Epithelial cell of proximal tubule (primary cell): ENCODE results near the gene TMEM258. TPM values are rescaled to one million over a fixed set of nuclear protein-coding genes. Genes with fewer than 3 reads are reported as not detected.

Experiments used
- DNase-seq: peaks from one replicate; pipeline ENCODE4 v3.0.0-alpha.2; 2011; ENCODE audit warnings: low read depth
- H3K4me3 ChIP-seq: 2 replicates; pipeline ENCODE4 v1.5.1; 2011; ENCODE audit warnings: low read depth, mild to moderate bottlenecking, low read length
- total RNA-seq: library from RNA; depleted of rRNA; stranded (reverse); fragments of >200 nt; gene quantifications from 2 replicates; pipeline ENCODE4 v1.2.3, GENCODE V29; 2015
- TF ChIP-seq, protein P1 (sequence below): conservative IDR thresholded peaks from 2 replicates; pipeline ENCODE4 v1.5.1; 2012; ENCODE audit warnings: low read depth, mild to moderate bottlenecking, low read length

TMEM258 gene
- total RNA-seq, 1 donor from 2014 or later: 95.1 TPM

DNA sequence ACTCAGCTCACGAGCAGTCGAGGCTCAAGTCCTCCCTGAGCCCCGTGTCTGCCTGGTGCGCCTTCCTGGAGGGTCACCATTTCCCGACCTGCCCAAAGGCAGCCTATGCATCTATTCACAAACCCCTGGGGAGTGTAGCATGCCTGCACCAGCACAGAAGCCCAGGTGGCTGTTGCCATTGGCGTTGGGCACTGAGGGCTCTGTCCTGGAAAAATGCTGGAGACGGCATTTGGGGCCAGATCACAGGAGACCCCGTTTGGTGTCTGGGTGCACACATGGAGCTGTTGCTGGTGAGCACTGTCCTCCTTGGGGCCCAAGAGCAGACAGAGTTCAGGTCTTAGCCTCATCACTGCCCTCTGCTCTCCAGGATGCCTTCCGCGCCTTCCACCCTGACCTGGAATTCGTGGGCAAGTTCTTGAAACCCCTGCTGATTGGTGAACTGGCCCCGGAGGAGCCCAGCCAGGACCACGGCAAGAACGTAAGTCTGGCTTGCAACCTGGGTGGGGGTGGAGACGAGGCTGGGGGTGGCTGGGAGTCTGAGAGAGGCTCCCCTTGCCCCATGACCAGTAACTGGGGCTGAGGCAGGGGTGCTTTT is 45.1 kb upstream of the TMEM258 start:
- DNase-seq: no peak
- no peak overlapping the region for H3K4me3 ChIP-seq
- TF ChIP-seq, protein P1, sequence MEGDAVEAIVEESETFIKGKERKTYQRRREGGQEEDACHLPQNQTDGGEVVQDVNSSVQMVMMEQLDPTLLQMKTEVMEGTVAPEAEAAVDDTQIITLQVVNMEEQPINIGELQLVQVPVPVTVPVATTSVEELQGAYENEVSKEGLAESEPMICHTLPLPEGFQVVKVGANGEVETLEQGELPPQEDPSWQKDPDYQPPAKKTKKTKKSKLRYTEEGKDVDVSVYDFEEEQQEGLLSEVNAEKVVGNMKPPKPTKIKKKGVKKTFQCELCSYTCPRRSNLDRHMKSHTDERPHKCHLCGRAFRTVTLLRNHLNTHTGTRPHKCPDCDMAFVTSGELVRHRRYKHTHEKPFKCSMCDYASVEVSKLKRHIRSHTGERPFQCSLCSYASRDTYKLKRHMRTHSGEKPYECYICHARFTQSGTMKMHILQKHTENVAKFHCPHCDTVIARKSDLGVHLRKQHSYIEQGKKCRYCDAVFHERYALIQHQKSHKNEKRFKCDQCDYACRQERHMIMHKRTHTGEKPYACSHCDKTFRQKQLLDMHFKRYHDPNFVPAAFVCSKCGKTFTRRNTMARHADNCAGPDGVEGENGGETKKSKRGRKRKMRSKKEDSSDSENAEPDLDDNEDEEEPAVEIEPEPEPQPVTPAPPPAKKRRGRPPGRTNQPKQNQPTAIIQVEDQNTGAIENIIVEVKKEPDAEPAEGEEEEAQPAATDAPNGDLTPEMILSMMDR: no peak

- TF ChIP-seq, protein P1: no peak
- no peak overlapping the region for H3K4me3 ChIP-seq
- DNase-seq: no peak
These were observed 43.8 kb upstream of the TMEM258 start for GRCh38 chr11:61836193-61836592.

DNA sequence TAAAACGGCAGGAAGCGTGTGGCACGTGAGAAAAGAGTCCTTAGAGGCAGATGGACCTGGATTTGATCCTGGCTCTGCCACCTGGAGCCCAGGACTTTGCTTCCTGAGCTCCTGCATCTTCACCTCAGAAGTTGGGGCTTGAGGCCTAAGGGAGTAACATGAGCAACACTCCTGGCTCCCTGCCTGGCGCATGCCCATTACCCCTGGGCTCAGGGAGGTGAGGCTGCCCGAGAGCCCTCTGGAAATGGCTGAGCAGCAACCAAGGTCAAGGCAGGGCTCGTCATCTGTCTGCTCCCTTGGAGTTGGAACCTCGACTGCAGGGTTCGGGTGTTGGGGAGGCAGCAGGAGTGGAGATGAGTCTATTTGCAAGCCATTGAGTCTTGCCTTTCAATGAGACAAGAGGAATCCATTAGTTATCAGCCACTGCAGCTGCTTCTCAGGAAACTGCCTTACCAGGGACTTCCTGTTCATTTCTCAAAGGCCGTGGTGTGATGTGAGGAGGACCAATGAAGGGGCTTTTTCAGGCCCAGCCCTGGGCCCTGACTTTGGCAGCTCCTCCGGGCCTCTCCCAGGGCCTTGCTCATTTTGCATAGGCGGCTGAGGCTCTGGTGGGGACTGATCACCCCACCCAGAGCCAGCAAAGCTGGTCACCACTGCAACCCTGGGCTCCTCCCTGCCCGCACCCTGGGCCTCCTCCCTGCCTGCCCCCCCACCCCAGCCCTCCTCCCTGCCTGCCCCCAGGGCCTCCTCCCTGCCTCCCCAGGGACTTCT is 42.1 kb upstream of the TMEM258 start:
- H3K4me3 ChIP-seq: no peak overlapping the region
- TF ChIP-seq, protein P1: no peak
- DNase-seq: no peak

GRCh38 chr11:61833926-61834277 is 41.5 kb upstream of the TMEM258 start:
- TF ChIP-seq, protein P1: no peak
- DNase-seq: no peak
- H3K4me3 ChIP-seq: no peak overlapping the region

GRCh38 chr11:61833471-61833870 is 41.1 kb upstream of the TMEM258 start:
- TF ChIP-seq, protein P1: no peak
- DNase-seq: no peak

DNA sequence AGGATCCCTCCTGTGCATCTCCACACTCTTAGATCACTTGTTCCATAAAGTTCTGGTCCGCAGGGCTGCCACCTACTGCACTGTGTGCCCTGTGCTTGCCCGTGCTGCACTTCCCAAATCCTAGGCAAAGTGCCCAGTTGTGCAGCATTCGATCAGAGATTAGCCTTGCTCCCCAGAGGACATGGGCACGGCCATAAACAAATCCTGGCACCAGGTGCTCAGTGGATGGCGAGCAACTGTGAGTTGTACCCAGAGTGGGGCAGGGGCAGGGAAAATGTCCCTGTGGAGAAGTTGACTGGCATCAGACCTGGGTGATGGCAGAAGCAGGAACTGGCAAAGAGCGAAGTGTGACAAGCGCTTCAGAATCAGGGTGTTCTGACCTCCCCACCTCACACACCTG is 40.4 kb upstream of the TMEM258 start:
- TF ChIP-seq, protein P1: no peak
- DNase-seq: no peak
- H3K4me3 ChIP-seq: no peak overlapping the region

More at GRCh38 chr11:61833471-61833870, 41.1 kb upstream of the TMEM258 start:
- no peak overlapping the region for H3K4me3 ChIP-seq

DNA sequence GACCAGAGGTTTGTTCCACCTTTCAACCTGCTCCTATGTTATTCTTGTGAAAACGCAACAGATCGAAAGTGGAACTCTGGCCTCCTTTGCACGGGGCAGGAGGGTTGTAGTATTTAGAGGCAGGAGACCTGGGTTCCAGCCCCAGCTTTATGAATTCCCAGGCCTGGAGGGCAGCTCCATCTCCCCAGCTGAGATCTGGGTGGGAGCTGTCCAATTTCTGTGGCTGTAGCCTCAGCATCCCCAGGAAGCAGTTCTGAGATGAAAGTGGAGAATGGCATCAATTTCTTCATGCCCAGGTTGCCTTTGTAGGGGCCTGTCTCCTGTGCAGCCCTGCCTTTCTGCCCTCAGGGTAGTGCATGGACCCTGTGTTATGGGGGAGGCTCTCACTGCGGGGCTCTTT is 39.8 kb upstream of the TMEM258 start:
- DNase-seq: no peak
- H3K4me3 ChIP-seq: no peak overlapping the region
- TF ChIP-seq, protein P1: no peak
